ENCODE results near the gene ITSN2.

ITSN2 gene

GRCh38 chr2:24313744-24314632 is 46.3 kb downstream of the ITSN2 start:
- no peak for FAIRE-seq
- no peak for DNase-seq (ENCODE audit: insufficient read length, low spot score)
- no peak for TF ChIP-seq CTCF (IDR thresholded peaks at IDR 0.05; ENCODE audit: insufficient read depth, missing control alignments)

- no peak for TF ChIP-seq CTCF (IDR thresholded peaks at IDR 0.05; ENCODE audit: insufficient read depth, missing control alignments)
- DNase-seq (ENCODE audit: insufficient read length, low spot score) (no peak), FAIRE-seq (no peak)
These were observed 52.4 kb downstream of the ITSN2 start for GRCh38 chr2:24307961-24308360.

GRCh38 chr2:24304631-24305030 is 55.7 kb downstream of the ITSN2 start:
- no peak for TF ChIP-seq CTCF (IDR thresholded peaks at IDR 0.05; ENCODE audit: insufficient read depth, missing control alignments)
- FAIRE-seq (no peak), DNase-seq (ENCODE audit: insufficient read length, low spot score) (no peak)

GRCh38 chr2:24304098-24304497 is 56.2 kb downstream of the ITSN2 start:
- DNase-seq (ENCODE audit: insufficient read length, low spot score) (no peak), FAIRE-seq (no peak)
- no peak for TF ChIP-seq CTCF (IDR thresholded peaks at IDR 0.05; ENCODE audit: insufficient read depth, missing control alignments)

GRCh38 chr2:24301599-24301998 is 58.7 kb downstream of the ITSN2 start:
- TF ChIP-seq CTCF (IDR thresholded peaks at IDR 0.05; ENCODE audit: insufficient read depth, missing control alignments): no peak
- FAIRE-seq (no peak), DNase-seq (ENCODE audit: insufficient read length, low spot score) (no peak)

GRCh38 chr2:24297663-24298062 is 62.7 kb downstream of the ITSN2 start:
- TF ChIP-seq CTCF (IDR thresholded peaks at IDR 0.05; ENCODE audit: insufficient read depth, missing control alignments): no peak
- FAIRE-seq (no peak), DNase-seq (ENCODE audit: insufficient read length, low spot score) (no peak)

GRCh38 chr2:24287171-24287570 is 73.2 kb downstream of the ITSN2 start:
- DNase-seq (ENCODE audit: insufficient read length, low spot score) (no peak), FAIRE-seq (no peak)
- TF ChIP-seq CTCF (IDR thresholded peaks at IDR 0.05; ENCODE audit: insufficient read depth, missing control alignments): no peak

Measured in D721Med (cell line).